GM19372 (cell line): ENCODE measurements around the gene IFT122.
"Not testable (repeated sequence)": the region's sequence is repeated elsewhere in the genome, so short reads cannot be mapped to it uniquely, and the experiment has no call there.

Source experiments
- ATAC-seq: cut with Tn5 transposase; IDR thresholded peaks from one replicate; pipeline ENCODE4 v1.9.1; 2021; ENCODE audit warnings: mild to moderate bottlenecking, low read depth, moderate library complexity; ENCODE audit not compliant: unreplicated experiment

Gene IFT122

DNA sequence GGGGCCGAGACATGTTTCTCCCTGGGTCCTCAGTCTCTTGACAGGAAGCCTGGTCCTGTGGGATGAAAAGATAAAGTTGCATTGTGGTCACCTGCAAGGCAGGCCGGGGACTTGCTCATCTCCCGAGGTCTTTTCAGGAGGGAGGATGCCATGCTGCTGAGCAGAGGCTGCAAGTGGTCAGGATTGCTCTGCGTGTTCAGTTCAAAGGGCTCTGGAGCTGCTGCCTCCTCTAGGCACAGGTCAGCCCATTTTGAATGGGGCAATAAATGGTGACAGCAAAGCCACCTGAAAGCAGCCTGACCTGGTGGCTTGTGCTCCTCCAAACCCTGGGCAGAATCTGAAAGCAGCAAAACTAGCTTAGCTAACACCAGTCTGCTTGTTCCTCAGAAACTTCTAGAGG, 51.1 kb downstream of the IFT122 start:
- not testable (repeated sequence) for ATAC-seq

DNA sequence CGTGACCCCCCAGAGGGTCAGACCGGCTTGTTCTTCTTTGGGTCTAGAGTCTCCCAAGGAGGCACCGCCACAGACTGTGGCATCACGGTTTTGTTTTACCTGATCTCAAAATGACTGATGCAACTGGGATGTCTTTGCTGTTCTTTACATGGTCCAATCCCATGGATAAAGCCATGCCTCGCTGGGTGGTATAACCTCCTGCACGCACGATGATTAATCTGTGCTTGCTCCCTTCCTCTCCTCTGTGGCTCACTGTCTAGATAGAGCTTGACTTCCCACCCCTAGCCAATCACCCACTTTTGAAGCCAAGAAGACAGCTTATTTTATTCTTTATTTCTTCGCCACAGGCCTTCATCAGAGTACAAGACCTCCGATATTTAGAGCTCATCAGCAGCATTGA, 51.8 kb downstream of the IFT122 start:
- no peak for ATAC-seq

DNA sequence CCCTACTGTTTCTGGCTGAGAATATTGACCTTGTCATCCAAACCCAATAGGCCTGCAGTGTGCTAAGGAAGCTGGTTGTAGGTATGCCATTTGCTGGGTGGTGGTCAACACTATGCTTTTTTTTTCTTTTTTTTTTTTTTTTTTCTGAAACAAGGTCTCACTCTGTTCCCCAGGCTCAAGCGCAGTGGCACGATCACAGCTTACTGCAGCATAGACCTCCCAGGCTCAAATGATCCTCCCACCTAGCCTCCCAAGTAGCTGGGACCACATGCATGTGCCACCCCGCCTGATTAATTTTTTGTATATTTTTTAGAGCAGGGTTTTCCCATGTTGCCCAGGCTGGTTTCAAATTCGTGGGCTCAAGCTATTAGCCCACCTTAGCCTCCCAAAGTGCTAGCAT, 52.7 kb downstream of the IFT122 start:
- no peak for ATAC-seq

DNA sequence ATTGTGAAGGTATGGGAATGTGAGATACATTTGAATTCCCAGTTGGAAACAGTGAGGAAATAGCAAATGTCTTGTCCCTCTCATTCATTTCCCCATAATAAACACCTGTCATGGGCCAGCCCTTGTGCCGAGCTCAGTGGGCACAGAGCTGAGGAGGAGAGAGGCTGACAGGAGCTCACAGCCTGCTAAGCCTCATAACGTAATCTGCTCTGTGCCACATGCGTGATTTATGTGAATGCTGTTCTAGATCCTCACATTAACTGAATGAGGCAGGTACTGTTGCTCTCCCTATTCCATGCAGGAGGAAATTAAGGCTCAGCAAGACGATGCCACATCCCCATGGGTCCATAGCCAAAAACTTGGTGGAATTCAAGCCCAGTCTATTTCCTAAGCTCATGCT, 53.2 kb downstream of the IFT122 start:
- no peak for ATAC-seq

DNA sequence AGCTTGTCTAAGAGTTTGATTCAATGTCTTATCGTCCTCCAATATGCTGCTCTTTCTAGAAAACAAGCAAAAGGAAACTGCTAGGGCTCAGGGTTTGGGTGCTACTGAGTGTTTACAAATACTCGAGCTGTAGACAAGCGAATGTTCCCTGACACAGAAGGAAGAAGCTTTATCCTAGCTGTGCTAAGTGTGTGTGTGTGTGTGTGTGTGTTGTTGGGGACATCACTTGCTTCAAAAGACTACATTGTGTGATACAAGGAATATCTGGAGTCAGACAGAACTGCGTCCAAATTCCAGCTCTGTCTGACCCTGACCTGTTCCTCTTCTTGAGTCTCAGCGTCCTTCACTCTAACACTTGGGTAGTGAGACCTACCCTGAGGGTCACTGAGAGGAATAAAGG, 54.5 kb downstream of the IFT122 start:
- not testable (repeated sequence) for ATAC-seq

DNA sequence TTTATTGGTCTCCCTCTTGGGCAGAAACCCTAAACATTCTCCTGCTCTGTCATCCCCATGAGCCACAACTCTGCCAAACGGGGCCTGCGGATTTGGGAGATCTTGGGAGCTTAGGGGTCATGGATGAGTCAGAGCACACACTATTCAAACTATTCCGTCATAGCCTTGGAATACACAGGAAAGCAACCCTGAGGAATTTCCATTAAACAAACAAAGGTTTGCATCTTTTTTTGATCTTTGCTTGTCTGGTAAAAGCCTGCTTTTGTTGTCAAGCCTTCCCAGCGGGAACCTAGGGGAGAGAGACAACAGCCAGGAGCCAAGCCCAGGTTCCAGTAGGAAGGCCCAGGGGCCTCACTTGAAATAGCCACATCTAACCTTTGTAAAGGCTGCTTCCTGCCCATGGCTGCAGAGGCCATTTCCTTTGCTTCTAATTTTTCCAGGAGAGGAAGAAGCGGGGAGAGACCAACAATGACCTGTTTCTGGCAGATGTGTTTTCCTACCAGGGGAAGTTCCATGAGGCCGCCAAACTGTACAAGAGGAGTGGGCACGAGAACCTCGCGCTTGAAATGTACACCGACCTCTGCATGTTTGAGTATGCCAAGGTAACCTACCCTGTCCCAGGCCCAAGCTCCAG, 55.1 kb downstream of the IFT122 start:
- ATAC-seq, result not testable (repeated sequence)

DNA sequence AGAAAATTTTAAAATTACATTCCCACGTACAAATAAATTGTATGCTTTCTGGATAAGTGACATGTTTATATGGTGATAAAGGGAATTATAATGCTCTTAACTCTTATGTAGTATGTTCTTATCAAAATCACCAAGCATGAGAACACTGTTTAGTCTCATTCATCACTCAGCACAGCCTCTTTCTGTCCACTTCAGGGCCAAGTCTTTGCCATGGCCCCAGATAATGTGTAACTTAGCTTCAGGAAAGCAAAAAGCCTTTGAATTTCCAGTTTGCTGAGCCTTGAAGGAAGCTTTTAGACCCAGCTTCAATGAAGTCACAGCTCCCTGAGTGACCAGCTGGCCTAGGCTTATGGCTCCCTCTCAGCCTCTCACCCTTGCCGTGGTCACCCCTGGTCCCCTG, 57.9 kb downstream of the IFT122 start:
- ATAC-seq, result not testable (repeated sequence)

DNA sequence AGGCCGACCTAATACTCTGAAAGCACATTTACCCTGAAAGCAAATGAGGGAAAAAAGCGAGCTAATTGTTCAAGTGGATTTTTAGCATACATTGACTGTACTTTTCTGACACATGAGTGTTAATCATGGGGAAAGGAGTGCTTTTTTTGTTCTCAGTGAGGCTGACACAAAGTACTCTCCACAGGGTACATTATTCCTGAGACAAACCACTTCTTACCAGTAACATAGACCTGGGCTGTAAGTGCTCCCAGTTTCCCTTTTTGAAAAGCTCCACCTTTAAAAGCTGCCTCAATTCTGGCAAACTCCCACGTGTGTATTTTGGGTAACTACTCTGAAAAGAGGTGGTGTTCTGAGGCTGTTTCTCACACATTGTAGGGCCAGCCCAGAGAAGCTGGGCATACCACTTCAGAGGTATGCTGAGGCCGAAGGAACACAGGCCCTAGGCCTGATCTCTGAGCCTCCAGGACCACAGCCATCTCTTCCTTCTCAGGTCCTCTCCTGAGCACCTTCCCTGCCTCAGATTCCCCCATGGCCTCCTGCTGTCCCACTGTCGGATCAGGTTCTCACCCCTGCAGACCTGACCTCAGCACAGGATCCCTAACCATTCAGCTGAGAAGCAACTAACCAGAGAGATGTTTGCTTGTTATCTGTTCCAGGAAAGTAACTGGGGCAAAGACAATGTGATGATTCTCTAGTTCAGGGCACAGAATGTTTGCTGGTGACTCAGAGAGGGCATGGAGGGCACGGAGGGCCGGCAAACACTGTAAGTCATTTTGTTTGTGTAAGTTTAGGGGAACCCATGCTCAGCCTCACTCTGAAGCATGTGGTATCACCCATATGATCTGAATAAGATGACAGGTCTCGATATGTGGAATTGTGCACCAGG, 58.8 kb downstream of the IFT122 start:
- ATAC-seq, result not testable (repeated sequence)

DNA sequence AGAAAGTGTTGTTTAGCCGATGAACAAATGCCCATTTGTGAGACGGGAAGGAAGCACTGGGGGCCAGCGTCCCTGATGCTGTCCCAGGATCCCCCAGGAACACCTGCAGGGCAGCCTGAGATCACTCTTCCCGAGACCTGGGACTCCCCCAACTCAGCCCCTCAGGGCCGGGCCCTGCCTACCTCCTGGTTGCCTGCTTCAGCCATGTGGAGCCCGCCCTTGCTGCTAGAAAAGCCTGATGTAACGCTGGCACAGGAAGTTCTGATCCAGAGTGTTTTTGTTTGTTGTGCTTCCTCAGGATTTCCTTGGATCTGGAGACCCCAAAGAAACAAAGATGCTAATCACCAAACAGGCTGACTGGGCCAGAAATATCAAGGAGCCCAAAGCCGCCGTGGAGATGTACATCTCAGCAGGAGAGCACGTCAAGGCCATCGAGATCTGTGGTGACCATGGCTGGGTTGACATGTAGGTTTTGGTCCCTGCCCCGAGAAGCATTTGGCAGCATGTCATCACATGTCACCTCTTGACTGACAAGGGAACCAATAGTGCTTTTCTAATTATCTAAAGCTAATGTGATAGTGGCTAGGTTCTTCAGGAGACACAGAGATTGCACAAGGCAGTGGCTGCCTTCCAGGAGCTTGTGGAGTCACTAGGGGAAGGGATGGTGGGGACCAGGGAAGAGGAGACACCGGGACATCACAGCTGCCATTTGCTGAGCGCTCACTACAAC, 59.7 kb downstream of the IFT122 start:
- ATAC-seq, result not testable (repeated sequence)

DNA sequence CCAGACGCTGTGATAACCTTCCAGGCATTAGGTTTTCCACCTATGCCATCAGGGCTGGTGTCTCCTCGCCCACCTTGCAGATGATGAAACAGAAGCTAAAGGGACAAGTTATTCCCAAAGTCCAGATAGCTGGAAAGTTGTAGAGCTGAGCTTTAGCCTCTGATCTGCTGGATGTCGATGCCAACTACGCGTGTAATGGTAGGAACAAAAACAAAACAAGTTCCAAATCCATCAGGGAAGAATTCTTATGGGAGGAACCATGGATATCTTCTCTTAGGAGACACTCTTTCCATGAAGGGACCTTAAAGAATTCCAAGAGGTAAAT, 60.3 kb downstream of the IFT122 start:
- ATAC-seq, result no peak

DNA sequence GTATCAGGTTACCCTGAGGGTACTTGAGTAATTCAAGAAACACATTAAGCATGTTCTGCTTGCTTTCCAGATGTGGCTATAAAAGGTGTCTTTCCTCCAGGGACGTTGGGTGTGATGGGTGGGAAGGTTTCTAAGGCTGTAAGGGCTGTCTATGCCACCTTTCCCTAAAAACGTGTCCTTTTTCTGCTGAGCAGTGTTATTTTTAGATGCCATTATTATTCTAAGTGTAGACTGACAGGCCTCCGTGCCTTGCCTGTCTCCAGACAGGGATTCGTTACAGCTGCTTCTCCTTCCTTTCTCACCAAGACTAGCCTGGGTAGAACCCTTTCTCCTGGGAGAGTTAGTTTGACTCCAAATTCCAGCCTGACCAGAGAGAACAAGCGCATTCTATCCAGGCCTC, 61.6 kb downstream of the IFT122 start:
- no peak for ATAC-seq

DNA sequence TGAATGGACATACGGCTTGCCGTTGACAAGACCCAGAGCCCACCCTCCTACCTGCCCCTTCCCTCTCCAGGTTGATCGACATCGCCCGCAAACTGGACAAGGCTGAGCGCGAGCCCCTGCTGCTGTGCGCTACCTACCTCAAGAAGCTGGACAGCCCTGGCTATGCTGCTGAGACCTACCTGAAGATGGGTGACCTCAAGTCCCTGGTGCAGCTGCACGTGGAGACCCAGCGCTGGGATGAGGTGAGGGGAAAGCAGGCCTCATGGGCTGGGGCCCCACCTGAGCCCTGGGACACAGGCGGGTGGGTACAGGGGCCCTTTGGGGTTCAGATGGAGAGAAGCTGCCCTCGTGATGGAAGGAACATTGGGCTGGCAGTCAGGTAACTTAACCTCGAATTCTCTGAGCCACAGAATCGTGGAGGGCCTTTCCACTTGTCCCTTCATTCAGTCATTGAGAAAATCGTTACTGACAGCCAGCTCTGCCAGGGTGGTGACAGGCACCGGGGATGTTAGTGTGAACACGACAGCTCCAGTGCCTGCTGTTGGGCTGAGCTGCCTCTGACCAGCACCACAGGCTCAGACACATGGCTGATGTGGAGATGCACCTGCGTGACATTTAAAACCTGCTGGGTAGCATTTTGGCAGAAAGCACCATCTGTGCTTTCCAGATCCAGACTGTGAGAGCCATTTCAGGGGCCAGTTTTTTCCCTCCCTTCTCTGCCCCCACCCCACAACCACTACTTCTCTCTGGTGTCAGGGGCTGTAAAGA, 62.8 kb downstream of the IFT122 start:
- ATAC-seq, result no peak

DNA sequence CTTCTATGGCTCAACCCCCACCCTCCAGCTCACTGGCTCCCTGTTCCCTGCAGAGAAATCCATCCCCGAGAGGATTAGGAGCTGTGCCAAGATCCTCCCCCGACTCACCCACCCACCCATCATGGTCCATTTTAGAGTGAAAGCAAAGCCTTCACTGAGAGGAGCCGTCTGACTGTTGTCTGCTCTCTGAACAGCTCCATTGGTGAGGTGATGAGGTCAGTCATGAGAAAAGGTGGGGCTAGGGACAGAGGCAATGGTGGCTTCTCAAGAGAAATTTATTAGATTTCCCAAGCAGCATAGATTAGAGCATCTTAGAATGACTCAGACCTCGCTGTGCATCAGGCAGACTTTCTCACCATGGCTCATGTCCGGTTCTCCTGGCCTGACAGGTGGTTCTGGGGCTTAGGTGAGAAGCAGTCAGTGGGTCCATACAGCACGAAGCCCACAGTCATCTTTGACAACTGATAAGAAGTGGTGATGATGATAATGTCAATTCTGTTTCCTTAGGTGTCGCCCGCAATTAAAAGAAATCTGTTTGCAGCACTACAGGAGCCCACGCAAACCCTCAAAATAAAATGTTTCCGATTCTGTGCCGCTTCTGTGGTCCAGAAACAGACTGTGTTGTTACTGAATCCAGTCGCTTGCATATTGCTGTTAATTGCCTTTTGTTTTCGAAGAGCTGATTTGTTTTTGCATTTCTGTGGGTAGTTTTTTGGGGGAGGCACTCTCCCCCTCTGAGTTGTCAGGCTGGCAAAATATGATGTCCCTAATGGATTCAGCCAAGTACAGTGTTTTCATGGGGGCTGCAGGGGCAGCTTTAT, 63.7 kb downstream of the IFT122 start:
- ATAC-seq, result no peak

DNA sequence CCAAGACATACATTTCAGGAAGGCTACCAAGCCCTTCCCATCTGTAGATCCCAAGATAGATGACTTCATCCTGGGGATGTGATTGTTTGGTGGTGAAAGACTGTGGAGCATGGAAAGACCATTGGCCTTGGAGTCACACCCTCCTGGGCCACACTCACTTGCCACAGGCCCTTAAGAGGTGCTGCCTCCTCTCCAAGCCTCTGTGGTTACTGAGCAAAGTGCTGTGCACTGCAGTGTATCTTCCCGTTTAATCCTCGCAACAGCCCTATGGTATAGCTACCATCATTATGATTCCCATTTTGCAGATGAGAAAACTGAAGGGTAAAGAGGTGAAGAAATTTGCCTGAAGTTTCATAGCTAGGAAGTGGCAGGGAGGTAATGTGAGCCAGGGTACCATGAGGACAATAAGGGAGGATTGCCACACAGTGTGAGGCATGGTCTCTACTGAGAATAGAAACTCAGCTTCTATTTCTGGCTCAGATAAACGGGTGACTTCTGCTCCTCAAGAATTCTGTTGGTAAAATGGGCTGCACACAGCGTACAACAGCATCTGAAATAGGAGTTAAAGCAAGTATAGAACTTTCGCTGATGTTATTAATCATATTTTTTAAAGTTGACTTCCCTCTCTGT, 64.6 kb downstream of the IFT122 start:
- ATAC-seq, result no peak

DNA sequence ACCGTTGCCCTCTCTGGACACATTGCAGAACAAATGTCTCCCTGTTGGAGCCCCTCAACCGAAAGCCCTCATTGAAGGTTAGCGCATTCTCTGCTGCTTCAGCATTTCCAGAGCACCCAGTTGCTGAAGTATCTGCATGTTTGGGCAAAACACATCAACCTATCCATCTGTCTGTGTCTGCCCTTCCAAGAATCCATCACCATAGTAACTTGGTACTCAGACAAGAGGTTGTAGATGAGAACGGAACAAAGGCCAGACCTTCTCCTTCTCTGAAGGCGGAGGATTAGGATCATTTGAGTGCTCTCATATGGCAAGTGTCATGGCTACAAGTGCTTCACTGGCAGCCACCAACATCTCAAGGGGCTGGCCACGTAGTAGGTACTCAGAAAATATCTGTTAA, 65.3 kb downstream of the IFT122 start:
- no peak for ATAC-seq

DNA sequence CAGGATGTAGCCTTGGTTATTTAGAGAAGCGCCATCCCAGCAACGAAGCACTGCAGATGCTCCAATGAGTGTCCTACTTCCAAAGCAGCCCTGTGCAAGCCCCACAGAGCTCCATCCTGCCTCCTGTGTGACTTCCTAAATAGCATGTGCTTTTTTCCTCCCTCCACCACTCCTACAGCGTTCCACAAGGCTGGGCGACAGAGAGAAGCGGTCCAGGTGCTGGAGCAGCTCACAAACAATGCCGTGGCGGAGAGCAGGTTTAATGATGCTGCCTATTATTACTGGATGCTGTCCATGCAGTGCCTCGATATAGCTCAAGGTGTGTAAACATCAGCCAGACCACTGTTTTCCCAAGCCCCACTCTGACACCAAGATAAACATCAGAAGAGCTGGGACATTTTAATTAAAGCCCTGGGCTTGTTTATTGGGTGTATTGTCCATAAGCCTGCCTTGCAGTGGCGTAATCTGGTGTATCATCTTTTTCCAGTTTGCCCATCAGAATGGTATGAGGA, 66.3 kb downstream of the IFT122 start:
- ATAC-seq, result no peak

DNA sequence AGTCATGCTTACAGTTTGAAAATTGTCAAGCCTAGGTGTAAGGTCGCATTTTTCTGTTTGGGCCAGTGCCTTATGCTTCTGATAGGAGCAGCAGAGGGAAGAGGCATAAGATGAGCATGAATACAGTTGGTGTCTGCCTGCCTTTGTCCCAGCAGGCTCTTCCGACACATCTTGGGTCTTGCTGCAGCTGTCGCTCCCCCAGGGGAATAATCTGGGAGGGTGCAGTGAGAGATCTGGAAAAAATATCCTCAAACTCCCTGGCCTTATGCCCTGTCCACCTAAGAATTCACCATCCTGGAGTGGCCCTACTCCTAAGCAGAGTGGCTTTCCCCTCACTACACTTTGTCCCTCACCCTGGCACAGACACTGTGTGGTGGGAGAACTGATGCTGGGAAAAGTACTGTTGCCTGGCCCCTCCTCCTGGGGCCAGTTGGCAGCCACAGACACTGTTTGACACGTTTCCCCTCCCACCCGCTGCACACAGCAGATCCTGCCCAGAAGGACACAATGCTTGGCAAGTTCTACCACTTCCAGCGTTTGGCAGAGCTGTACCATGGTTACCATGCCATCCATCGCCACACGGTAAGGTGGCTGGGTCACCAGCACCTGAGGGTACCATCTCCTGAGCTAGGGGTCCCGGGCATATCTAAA, 67.3 kb downstream of the IFT122 start:
- ATAC-seq, result no peak

DNA sequence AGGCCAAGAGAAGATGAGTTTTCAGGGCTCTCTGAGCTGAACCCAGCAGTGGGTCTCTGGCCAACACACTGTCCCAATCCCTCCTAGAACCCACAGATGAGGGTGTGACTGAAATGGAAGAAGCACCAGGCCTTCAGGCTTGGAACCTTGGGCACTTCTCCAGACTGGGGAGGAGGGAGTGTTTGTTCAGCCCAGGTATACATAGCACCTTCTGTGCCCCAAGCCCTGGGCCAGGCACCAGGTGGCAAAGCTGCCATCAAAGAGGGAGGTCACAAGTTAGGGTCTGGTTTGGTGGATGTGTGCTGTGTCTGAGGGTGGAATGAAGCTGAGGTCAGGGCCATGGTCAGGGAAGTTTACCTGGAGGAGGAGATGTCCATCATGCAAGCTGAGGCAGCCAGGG, 72.6 kb downstream of the IFT122 start:
- ATAC-seq, result no peak

DNA sequence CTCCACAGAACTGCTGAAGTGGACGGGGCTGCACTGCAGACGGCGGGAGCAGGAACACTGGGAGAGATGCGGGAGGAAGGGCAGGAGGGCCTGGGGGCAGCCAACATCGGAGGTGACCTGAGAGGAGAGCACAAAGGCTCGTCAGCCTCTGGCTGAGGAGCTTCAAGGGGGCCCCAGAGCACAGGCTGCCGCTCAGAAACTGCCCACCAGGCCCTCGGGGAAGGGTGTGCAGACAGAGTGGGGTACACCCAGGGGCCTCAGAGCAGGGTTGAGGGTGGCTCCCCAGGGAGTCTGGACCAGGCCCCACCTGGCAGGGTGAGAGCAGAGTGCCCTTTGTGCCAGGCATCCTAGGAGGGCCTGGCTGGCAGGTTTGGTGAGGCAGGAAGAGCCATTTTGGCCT, 73.7 kb downstream of the IFT122 start:
- ATAC-seq, result no peak
